ENCODE measurements around the gene ZBED3.

Gene ZBED3

DNA sequence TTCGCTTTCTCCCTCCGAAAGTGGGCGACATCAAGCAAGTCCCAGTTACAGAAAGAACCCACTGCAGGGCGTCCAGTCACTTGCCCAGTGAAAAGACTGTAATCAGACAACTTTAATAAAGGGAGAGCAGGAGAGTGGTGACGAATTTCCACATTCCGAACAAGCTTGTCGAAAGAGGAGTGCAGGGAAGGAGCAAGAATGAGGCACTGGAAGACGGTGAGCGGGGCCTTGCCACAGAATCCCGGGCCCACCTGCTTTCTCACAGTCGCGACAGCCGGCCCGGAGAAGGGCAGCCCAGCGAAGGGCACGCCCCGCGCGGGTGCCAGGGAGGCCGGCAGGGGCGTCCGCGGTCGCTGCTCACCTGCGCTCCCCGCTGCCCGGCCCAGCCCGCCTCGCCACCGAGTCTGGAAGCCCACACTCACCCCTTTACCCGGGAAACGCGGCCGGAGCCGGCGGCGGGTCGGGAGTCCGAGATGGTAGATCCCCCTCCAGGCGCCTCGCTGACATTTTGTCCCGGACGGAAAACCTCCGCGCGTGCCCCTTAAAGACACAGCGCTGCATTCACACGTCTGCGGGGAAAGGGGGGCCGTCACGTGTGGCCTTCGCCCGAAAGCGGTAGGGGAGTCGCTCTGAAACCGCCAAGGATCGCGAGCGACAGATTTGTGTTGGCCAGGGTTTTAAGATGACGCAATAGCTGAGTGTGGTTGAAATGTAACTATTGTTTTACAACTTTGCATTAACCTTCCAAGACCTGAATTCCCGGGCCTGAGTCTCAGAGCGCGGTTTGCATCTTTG lies at the start of gene ZBED3:
TSS of gene ZBED3 (minus strand) at position 597 of the 795 bp plus-strand sequence. CDS start 9,407 bp downstream, outside the sequence.
- H3K27me3 ChIP-seq (ENCODE audit: control insufficient read depth, insufficient read depth, low read length) = no peaks in the 10 kb centered on the region
- peak within 1 kb of the TSS; percentile 91 for H3K27ac ChIP-seq
- peak within 1 kb of the TSS; percentile 92 for H2AFZ ChIP-seq
- peak within 1 kb of the TSS; percentile 74 for H3K9ac ChIP-seq
- TF ChIP-seq, protein P1, sequence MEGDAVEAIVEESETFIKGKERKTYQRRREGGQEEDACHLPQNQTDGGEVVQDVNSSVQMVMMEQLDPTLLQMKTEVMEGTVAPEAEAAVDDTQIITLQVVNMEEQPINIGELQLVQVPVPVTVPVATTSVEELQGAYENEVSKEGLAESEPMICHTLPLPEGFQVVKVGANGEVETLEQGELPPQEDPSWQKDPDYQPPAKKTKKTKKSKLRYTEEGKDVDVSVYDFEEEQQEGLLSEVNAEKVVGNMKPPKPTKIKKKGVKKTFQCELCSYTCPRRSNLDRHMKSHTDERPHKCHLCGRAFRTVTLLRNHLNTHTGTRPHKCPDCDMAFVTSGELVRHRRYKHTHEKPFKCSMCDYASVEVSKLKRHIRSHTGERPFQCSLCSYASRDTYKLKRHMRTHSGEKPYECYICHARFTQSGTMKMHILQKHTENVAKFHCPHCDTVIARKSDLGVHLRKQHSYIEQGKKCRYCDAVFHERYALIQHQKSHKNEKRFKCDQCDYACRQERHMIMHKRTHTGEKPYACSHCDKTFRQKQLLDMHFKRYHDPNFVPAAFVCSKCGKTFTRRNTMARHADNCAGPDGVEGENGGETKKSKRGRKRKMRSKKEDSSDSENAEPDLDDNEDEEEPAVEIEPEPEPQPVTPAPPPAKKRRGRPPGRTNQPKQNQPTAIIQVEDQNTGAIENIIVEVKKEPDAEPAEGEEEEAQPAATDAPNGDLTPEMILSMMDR (IDR thresholded peaks at IDR 0.05) = no peak
- no peaks in the 10 kb centered on the region for H3K9me3 ChIP-seq (ENCODE audit: control insufficient read depth, low read length)
- H3K36me3 ChIP-seq (ENCODE audit: control insufficient read depth, insufficient read depth, low read length) = no peaks in the 10 kb centered on the region
- peaks cover 4% of the 10 kb centered on the region for H3K4me1 ChIP-seq
- H3K4me3 ChIP-seq (ENCODE audit: low read depth, low read length) = peak within 1 kb of the TSS; percentile 61
- peak within 1 kb of the TSS; percentile 84 for H3K4me2 ChIP-seq (ENCODE audit: low read length)
- H3K79me2 ChIP-seq = peaks cover 23% of the 10 kb centered on the region

DNA sequence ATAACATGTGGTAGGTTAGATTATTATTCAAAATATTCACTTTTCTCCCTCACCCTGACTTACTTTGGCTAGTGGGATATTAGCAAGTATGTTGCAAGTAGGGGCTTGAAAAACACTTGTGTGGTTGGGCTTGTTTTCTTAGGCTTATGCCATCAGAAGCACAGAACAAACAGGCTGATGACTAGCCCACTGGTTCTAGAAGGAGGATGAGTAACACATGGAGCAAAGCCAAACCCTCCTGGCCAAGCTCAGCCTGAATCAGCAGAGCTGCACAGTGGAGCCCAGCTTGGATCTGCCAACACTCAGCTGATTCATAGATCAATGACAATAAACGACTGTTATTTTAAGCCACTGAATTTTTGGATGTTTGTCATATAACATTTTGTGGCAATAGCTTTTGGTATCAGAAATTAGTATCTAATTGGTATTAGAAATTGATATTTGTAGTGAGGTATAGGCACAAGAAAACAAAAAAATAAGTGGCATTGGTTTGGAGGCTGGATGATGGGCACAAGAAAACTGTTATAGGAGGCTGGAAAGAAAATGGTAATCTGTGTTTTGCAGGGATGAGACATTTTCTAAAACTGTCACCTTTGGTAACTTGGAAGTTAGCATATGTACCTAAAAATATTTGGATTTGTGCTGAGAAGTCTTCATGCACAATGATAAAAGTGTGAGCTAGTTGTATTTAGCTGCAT lies 46.1 kb upstream of the ZBED3 start:
- TF ChIP-seq, protein P1 (IDR thresholded peaks at IDR 0.05) = no peak
- H3K9ac ChIP-seq = no peak overlapping the region
- no peaks in the 10 kb centered on the region for H3K4me1 ChIP-seq

GRCh38 chr5:77131361-77131760 lies 44.3 kb upstream of the ZBED3 start:
- Histone ChIP-seq H3K79me2 (no peaks in the 10 kb centered on the region), H3K4me2 (ENCODE audit: low read length) (no peak overlapping the region), H3K27ac (no peak overlapping the region), H3K27me3 (ENCODE audit: control insufficient read depth, insufficient read depth, low read length) (no peaks in the 10 kb centered on the region), H3K9me3 (ENCODE audit: control insufficient read depth, low read length) (no peaks in the 10 kb centered on the region), H3K4me3 (ENCODE audit: low read depth, low read length) (no peak overlapping the region), H3K9ac (no peak overlapping the region), H3K36me3 (ENCODE audit: control insufficient read depth, insufficient read depth, low read length) (no peaks in the 10 kb centered on the region), H2AFZ (no peak overlapping the region), H3K4me1 (no peaks in the 10 kb centered on the region)
- TF ChIP-seq, protein P1 (IDR thresholded peaks at IDR 0.05) = no peak

More for the DNA sequence above, 46.1 kb upstream of the ZBED3 start:
- no peak overlapping the region for H2AFZ ChIP-seq
- no peaks in the 10 kb centered on the region for H3K27me3 ChIP-seq (ENCODE audit: control insufficient read depth, insufficient read depth, low read length)
- H3K36me3 ChIP-seq (ENCODE audit: control insufficient read depth, insufficient read depth, low read length) = no peaks in the 10 kb centered on the region
- H3K4me2 ChIP-seq (ENCODE audit: low read length) = no peak overlapping the region
- H3K4me3 ChIP-seq (ENCODE audit: low read depth, low read length) = no peak overlapping the region
- H3K27ac ChIP-seq = no peak overlapping the region
- H3K79me2 ChIP-seq = no peaks in the 10 kb centered on the region
- H3K9me3 ChIP-seq (ENCODE audit: control insufficient read depth, low read length) = no peaks in the 10 kb centered on the region

DNA sequence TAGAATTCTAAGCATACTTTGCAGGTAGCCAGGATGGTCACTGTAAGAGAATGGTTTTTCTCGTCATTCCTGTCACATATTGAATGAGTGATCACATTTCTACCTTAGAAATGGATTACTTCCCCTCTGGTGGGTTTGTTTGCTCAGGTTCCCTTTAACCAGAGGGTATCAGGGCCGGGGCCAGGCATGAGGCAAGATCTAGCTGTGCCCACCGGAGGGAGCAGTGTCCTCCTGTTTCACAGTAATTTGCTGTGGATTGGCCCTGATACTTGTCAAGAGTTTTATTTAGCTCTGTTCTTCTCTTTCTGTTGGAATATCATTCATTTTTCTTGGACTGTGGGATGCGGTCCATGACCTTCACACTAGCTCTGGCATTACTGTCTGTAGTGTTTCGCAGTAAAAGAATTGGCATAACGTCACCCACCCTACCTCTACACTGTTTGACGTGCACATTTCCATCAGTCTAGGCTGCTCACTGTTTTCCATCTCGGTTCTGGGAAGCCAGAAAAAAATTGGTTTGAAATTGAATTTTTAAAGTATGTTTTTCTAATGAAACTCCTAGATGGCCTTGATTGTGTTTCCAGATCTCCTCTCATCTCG lies 42.4 kb upstream of the ZBED3 start:
- Histone ChIP-seq H3K36me3 (ENCODE audit: control insufficient read depth, insufficient read depth, low read length) (no peaks in the 10 kb centered on the region), H3K79me2 (no peaks in the 10 kb centered on the region), H3K9me3 (ENCODE audit: control insufficient read depth, low read length) (no peaks in the 10 kb centered on the region), H2AFZ (no peak overlapping the region), H3K4me2 (ENCODE audit: low read length) (no peak overlapping the region), H3K4me3 (ENCODE audit: low read depth, low read length) (no peak overlapping the region), H3K27me3 (ENCODE audit: control insufficient read depth, insufficient read depth, low read length) (no peaks in the 10 kb centered on the region), H3K4me1 (no peaks in the 10 kb centered on the region), H3K27ac (no peak overlapping the region), H3K9ac (no peak overlapping the region)
- TF ChIP-seq, protein P1 (IDR thresholded peaks at IDR 0.05) = no peak
